Measurements from ENCODE around the gene MOCOS.

MOCOS gene

DNA sequence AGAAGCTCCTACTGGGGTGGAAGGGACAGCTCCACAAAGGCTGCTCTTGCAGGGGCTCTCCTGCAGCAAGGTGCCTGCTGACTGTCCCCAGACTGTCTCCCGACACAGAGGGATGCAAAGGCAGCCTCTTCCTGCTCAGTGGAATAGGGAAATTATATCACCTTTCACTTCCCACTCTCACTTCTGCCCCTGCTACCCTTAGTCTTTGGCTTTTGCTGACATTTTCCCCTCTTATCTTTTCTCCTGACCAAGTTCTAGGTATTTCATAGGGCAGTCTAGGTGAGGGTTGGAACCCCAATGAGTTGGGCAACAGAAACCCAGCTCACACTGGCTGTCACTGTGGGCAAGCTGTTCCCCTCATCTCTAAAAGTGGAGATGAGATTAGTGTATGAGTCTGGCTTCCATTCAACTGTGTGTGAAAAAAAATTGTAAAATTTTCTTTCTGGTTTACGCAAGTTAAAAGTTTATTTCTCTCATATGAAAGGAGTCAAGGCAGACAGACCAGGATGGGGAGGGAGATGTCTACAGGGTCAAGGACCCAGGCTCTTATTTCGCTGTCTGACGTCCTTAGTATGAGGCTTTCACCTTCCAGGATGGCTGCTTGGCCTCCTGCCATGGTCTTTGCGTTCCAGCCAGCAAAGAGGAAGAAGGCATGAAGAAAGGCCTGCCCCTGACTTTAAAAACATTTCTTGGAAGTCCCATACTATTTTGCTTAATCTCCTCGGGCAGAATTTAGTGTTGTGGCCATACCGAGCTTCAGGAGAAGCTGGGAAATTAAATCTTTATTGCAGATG is 7.5 kb upstream of the MOCOS start:
- no peak for DNase-seq (ENCODE audit: low read depth, low spot score)

GRCh38 chr18:36181441-36181840 is 5.9 kb upstream of the MOCOS start:
- no peak for DNase-seq (ENCODE audit: low read depth, low spot score)

DNA sequence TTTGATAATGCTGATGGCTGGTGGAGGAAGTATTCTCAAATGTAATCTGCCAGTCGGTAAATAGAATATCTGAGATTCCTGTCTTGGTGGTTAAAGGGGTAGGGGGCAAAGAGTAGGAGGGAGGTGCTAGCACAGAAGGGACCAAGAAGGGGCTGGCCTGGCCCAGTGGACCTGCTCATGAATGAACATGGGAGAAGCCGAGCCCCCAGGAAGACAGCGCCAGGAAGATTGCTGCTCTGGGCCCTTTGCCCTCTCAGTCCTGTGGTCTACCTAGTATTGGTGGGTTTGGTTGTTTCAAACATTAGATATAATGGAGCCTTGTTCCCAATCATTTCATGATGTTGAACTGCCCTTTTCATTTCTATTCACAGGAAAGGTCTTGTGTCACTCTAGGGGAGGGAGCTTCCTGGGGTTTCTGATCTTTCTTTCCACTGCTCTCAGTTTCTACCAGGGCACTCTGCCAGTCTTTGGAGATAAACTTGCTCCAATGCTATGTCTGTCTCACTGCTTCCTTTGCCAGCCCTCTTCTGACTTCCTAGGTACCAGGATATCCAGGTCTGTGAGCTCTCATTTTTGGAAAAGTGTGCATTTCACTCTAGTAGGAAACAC is 5.3 kb upstream of the MOCOS start:
- no peak for DNase-seq (ENCODE audit: low read depth, low spot score)

DNA sequence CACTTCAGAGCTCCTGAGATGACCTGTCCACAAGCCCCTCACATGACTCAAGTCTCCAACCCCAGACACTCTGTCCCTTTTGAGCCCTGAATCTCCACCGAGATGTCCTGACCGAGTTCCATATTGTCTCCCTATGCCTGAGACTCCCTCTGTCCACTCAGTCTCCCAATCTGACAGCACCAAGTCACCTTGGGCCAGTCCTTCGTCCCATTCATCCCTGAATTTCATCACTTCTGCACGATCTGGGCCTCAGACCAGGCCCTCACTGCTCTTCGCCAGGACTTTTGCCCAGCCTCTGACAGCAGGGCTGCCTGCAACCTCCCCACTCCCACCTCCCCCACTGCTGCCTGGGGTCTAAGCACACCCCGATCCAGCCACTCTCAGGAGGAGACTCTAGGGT is 4.3 kb upstream of the MOCOS start:
- no peak for DNase-seq (ENCODE audit: low read depth, low spot score)

- DNase-seq (ENCODE audit: low read depth, low spot score) = no peak
Observed at GRCh38 chr18:36183987-36184386, 3.3 kb upstream of the MOCOS start.

DNA sequence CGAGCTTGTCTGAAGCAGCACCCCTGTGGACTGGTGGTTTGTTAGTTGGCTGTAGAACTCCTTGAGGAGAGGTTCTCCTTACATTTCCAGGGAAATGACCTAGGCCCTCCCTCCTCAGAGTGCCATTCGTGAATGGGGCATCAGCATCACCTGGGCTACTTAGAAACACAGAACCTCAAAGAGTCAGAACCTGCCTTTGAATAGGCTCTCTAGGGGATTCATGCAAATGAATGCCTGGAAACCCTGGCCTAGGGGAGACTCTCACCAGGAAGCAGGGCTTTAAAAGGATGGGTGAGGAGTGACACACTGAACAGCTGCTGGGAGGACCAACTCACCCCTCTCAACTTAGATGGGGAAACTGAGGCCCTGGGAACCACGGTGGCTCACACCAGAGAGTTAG is 2.1 kb upstream of the MOCOS start:
- DNase-seq (ENCODE audit: low read depth, low spot score) = no peak

DNA sequence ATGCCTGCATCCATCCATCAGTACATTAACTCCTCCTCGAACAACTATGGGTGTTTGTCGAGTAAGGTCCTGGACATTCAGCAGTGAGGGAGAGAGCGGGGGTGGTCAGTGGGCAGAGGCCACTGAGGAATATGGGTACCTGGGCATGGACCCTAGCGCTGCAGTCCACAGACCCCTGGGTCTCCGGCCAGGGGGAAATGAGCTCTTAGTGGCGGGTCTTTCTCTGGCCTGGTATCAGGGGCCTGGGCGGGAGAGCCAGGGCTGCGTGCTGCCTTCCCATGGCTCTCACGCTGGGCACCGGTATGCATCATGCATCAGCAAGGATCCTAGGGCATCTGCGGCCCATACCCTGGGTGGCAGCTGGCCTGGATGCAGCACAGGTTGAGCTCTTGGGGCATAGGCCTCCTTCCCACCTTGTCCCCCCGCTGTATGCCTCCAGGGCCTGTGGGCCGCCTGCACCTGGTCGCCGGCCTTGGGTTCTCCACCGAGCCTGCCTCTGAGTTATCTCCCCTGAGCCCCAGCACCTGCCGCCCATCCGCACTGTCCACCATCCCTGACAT is 1.3 kb upstream of the MOCOS start:
- DNase-seq (ENCODE audit: low read depth, low spot score) = no peak

DNA sequence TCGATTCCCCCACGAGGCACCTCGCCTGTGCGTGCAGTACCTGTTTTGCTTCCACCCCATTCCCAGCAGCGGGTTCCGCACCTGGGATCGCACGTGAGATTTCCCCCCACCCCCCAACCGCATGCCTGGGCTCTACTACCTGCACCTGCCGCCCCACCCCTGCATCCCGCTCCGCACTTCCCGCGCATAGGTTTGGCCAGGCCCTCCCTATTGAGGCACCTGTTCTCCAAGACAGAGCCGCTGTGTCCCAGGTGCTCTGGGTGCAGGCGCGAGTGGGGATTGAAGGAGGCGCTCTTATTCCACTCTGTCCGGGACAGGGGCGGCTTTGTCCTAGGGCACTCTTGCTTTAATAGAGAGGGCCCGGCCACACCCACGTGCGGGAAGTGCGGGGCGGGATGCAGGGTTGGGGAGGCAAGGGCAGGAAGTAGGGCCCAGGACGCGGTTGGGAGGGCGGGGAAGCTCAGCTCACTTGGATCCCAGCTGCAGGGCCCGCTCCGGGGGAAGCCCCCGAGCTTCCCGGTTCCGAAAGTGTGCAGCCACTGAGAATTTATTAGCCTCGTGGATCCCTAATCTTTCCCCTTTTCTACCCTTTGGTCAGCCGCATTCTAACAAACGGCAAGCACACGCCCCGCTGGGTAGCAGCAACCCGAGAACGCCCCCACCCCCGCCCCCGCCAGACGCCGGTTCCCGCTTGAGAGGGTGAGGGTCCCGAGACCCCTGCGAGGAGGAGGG is 670 bp upstream of the MOCOS start:
- DNase-seq (ENCODE audit: low read depth, low spot score) = no peak

DNA sequence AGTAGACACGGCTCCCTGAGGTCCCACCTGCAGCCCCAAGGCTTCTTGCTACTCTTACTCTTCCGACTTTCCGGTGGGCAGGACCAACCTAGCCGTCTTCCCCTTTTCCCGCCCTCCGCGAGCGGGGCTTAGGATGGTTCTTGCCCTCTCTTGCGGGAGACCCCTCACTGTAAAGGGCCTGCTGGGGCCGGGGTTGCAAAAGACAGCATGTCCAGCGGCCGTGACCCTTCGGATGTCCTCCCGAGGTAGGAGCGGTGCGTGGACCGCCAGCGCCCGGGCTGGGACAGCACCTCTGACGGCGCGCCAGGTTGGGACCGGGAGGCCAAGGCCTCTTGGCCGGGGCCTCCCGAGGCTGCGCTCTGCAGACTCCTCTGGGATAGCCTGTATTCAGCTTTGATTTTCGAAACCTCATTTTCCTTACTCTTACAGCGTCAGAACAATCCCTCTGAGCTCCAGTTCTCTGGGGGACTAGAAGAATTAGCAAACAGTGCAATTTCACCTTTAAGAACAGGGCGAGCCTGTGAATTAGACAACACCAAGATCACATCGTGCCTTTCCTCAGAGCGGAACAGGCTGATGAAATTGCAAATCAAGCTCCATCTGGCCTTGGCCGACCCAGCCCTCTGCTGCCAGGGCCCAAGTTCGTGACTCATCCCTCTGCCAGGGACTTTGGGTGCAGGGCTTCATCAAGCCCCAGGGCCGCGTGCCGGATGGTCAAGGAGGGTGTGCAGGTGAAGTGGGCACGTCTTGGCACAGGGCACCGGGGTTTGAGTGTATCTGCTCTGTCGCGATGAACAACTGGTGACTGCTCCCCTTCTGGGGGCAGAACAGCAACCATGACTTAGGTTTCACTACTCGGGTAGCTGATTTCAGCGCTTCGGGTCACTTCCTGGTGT is 777 bp downstream of the MOCOS start:
- no peak for DNase-seq (ENCODE audit: low read depth, low spot score)

- no peak for DNase-seq (ENCODE audit: low read depth, low spot score)
Observed at GRCh38 chr18:36188916-36189315, 1.6 kb downstream of the MOCOS start.

DNA sequence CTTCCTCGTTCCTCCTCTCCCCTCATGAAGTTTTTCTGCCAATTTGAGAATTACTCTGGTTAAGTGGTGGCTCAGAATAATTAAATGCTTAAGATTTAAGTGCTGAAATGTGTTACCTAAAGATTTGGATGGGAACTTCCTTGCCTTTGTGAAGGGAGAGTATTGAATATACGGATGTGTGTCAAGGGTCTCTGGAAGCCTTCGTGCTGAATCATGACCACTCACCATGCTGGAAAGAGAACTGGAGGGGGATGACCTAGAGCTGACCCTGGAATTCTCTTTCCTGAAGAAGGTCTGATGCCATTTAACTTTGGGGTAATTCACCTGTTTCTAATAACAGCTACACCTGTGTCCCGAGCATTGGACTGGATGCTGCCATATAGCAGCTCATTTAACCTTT is 2.2 kb downstream of the MOCOS start:
- DNase-seq (ENCODE audit: low read depth, low spot score) = no peak

DNA sequence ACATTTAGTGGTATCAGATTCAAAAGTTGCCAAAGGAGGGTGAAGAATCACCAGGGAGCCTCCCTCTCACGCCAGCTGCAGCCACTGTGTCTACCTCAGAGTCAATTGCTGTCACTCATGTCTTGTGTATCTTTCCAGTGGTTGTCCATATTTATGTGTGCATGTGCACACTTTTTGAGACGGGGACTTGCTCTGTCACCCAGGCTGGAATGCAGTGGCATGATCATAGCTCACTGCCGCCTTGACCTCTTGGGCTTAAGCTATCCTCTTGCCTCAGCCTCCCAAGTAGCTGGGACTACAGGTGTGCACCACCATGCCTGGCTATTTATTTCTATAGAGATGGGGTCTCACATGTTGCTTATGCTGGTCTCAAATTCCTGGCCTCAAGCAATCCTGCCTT is 4.0 kb downstream of the MOCOS start:
- no peak for DNase-seq (ENCODE audit: low read depth, low spot score)

DNA sequence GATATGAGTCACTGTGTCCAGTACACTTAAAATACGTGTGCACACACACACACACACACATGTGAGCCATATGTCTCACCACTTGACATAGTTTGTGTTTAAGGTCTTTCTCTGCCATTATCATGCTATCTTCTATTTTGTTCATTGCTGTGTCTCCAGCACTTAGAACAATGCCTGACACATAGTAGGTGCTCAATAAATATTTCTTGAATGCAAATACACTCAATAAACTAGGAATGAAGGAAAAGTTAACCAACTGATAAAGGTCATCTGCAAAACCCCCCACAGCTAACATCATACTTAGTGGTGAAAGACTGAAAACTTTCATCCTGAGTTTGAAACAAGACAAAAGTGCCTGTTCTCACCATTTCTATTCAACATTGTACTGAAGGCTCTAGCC is 4.4 kb downstream of the MOCOS start:
- DNase-seq (ENCODE audit: low read depth, low spot score) = no peak

DNA sequence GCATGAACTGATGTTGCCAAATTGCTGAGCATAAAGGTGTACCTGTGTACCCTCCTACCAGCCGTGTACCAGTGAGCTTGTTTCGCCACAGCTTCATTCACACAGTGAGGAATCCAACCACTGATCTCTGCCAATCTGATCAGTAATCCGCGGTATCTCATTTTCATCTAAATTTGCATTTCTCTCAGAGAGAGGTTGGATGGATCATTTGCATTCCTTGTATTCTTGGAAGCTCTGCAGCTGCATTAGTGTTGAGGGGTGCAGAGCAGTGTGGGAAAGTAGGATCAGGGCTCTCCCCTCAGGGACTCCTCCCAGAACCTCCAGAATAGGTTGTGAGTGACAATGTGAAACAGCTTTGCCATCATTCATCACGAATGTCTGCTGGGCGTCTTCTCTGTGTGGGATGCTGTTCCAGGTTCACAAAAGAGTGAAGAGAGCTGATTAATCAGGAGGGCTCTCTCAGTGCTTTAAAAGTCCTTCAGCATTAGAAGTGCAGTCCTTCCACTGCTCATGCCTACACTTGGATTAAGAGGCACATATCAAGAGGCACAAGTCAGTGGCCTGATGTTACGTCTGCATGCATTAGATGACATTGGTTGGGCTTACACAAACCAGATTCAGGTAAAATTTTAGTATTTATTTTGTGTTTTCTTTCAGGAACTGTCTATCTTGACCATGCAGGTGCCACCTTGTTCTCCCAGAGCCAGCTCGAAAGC is 7.5 kb downstream of the MOCOS start:
- DNase-seq (ENCODE audit: low read depth, low spot score) = no peak

GRCh38 chr18:36195427-36196122 is 8.3 kb downstream of the MOCOS start:
- no peak for DNase-seq (ENCODE audit: low read depth, low spot score)

GRCh38 chr18:36196238-36196995 is 9.1 kb downstream of the MOCOS start:
- no peak for DNase-seq (ENCODE audit: low read depth, low spot score)

GRCh38 chr18:36197511-36198166 is 10.3 kb downstream of the MOCOS start:
- no peak for DNase-seq (ENCODE audit: low read depth, low spot score)

- DNase-seq (ENCODE audit: low read depth, low spot score) = no peak
Observed at GRCh38 chr18:36199691-36200295, 12.5 kb downstream of the MOCOS start.

All from activated CD4-positive, CD25-positive, alpha-beta regulatory T cell treated with anti-CD3 and anti-CD28 coated beads, Interleukin-2, amount 50 U/mL, for 16 hours (primary cell).